GM04504 (cell line): ENCODE measurements around the gene REST.
"Not testable (repeated sequence)": the region's sequence is repeated elsewhere in the genome, so short reads cannot be mapped to it uniquely, and the experiment has no call there.

Experiments used
- DNase-seq: peaks from one replicate; pipeline ENCODE4 v3.0.0-alpha.2; 2012; ENCODE audit warnings: low read depth

REST gene

GRCh38 chr4:56908206-56909085 lies 746 bp downstream of the REST start:
- peak; percentile 24 for DNase-seq

GRCh38 chr4:56909086-56909894 lies 1.6 kb downstream of the REST start:
- peak; percentile 11 for DNase-seq

GRCh38 chr4:56910172-56910967 lies 2.7 kb downstream of the REST start:
- DNase-seq: no peak

- no peak for DNase-seq
Observed at GRCh38 chr4:56914336-56914735, 6.6 kb downstream of the REST start.

GRCh38 chr4:56914977-56915376 lies 7.3 kb downstream of the REST start:
- not testable (repeated sequence) for DNase-seq

- no peak for DNase-seq
Observed at GRCh38 chr4:56927196-56927595, 19.5 kb downstream of the REST start.

GRCh38 chr4:56930638-56931037 lies 22.9 kb downstream of the REST start:
- DNase-seq: no peak

- DNase-seq: no peak
Observed at GRCh38 chr4:56931924-56932323, 24.2 kb downstream of the REST start.

GRCh38 chr4:56937262-56937661 lies 29.6 kb downstream of the REST start:
- peak; percentile 42 for DNase-seq

- DNase-seq: not testable (repeated sequence)
Observed at GRCh38 chr4:56939826-56940225, 32.1 kb downstream of the REST start.

- no peak for DNase-seq
Observed at GRCh38 chr4:56940403-56940802, 32.7 kb downstream of the REST start.

- DNase-seq: no peak
Observed at GRCh38 chr4:56940971-56941370, 33.3 kb downstream of the REST start.

- no peak for DNase-seq
Observed at GRCh38 chr4:56941403-56941802, 33.7 kb downstream of the REST start.

GRCh38 chr4:56953680-56954520 lies 46.2 kb downstream of the REST start:
- DNase-seq: no peak

- DNase-seq: peak; percentile 95
Observed at GRCh38 chr4:56958111-56958517, 50.4 kb downstream of the REST start.

- DNase-seq: no peak
Observed at GRCh38 chr4:56959100-56959499, 51.4 kb downstream of the REST start.

- DNase-seq: no peak
Observed at GRCh38 chr4:56961107-56961500, 53.4 kb downstream of the REST start.

GRCh38 chr4:56971383-56971782 lies 63.7 kb downstream of the REST start:
- DNase-seq: no peak

GRCh38 chr4:56972389-56972788 lies 64.7 kb downstream of the REST start:
- no peak for DNase-seq

- DNase-seq: no peak
Observed at GRCh38 chr4:56972809-56973208, 65.1 kb downstream of the REST start.

GRCh38 chr4:56973336-56973735 lies 65.6 kb downstream of the REST start:
- no peak for DNase-seq
